ENCODE data around the gene SORCS1. TPM values are rescaled to one million over a fixed set of nuclear protein-coding genes. Genes with fewer than 3 reads are reported as not detected.
A peak's percentile ranks its signal among the peaks of the same experiment; 100 is the strongest.

Gene SORCS1
- total and polyA plus RNA-seq, 2 experiments from 2014 or later, result 1.1 to 4.6 TPM

- Histone ChIP-seq H3K27me3 (no peaks in the 10 kb centered on the region), H2AFZ (peak overlapping the region; percentile 1), H3K9me3 (ENCODE audit: low read depth) (no peaks in the 10 kb centered on the region), H3K4me3 (no peak overlapping the region), H4K20me1 (ENCODE audit: insufficient read depth, poor library complexity, severe bottlenecking) (no peaks in the 10 kb centered on the region), H3K4me1 (ENCODE audit: insufficient read depth) (peaks cover 30% of the 10 kb centered on the region), H3K27ac (peak overlapping the region; percentile 78), H3K36me3 (replicated peaks; ENCODE audit: insufficient read depth, low read depth) (no peaks in the 10 kb centered on the region), H3K79me2 (no peaks in the 10 kb centered on the region), H3K4me2 (peak overlapping the region; percentile 35), H3K9me2 (replicated peaks; ENCODE audit: insufficient read depth) (no peaks in the 10 kb centered on the region)
- DNase-seq (ENCODE audit: low spot score), result peak; percentile 61
- TF ChIP-seq CTCF (IDR thresholded peaks at IDR 0.05; ENCODE audit: poor library complexity), result no peak
- TF ChIP-seq EZH2 (IDR thresholded peaks at IDR 0.05; ENCODE audit: borderline replicate concordance), result no peak
- no peak for TF ChIP-seq EZH2phosphoT487 (IDR thresholded peaks at IDR 0.05; ENCODE audit: low read depth, severe bottlenecking, unreplicated experiment)
- 24% methylated on average over 7 of the region's 7 CpGs for WGBS (ENCODE audit: low lambda C conversion rate, missing lambda C conversion rate)
Observed at GRCh38 chr10:106897719-106898118, 266.8 kb downstream of the SORCS1 start.

- TF ChIP-seq EZH2phosphoT487 (IDR thresholded peaks at IDR 0.05; ENCODE audit: low read depth, severe bottlenecking, unreplicated experiment), result no peak
- no peak for TF ChIP-seq CTCF (IDR thresholded peaks at IDR 0.05; ENCODE audit: poor library complexity)
- no peak for TF ChIP-seq EZH2 (IDR thresholded peaks at IDR 0.05; ENCODE audit: borderline replicate concordance)
- H3K9me3 ChIP-seq (ENCODE audit: low read depth), result no peaks in the 10 kb centered on the region
- DNase-seq (ENCODE audit: low spot score), result no peak
- H3K4me3 ChIP-seq, result no peak overlapping the region
- H3K9me2 ChIP-seq (replicated peaks; ENCODE audit: insufficient read depth), result no peaks in the 10 kb centered on the region
- H3K79me2 ChIP-seq, result no peaks in the 10 kb centered on the region
- peak overlapping the region; percentile 39 for H3K27ac ChIP-seq
- no peaks in the 10 kb centered on the region for H3K27me3 ChIP-seq
- WGBS (ENCODE audit: low lambda C conversion rate, missing lambda C conversion rate), result 25% methylated on average over 1 of the region's 1 CpG
- H3K36me3 ChIP-seq (replicated peaks; ENCODE audit: insufficient read depth, low read depth), result no peaks in the 10 kb centered on the region
- H4K20me1 ChIP-seq (ENCODE audit: insufficient read depth, poor library complexity, severe bottlenecking), result no peaks in the 10 kb centered on the region
- no peak overlapping the region for H3K4me2 ChIP-seq
- H3K4me1 ChIP-seq (ENCODE audit: insufficient read depth), result peaks cover 30% of the 10 kb centered on the region
- no peak overlapping the region for H2AFZ ChIP-seq
Observed at GRCh38 chr10:106894692-106895091, 269.8 kb downstream of the SORCS1 start.

- TF ChIP-seq EZH2 (IDR thresholded peaks at IDR 0.05; ENCODE audit: borderline replicate concordance), result no peak
- TF ChIP-seq CTCF (IDR thresholded peaks at IDR 0.05; ENCODE audit: poor library complexity), result no peak
- no peak for TF ChIP-seq EZH2phosphoT487 (IDR thresholded peaks at IDR 0.05; ENCODE audit: low read depth, severe bottlenecking, unreplicated experiment)
- H3K36me3 ChIP-seq (replicated peaks; ENCODE audit: insufficient read depth, low read depth), result no peaks in the 10 kb centered on the region
- 65% methylated on average over 5 of the region's 5 CpGs for WGBS (ENCODE audit: low lambda C conversion rate, missing lambda C conversion rate)
Observed at GRCh38 chr10:106877574-106877973, 286.9 kb downstream of the SORCS1 start.

GRCh38 chr10:106874604-106874889, 290.0 kb downstream of the SORCS1 start:
- no peak overlapping the region for H3K27ac ChIP-seq
- TF ChIP-seq EZH2 (IDR thresholded peaks at IDR 0.05; ENCODE audit: borderline replicate concordance) (no peak), EZH2phosphoT487 (IDR thresholded peaks at IDR 0.05; ENCODE audit: low read depth, severe bottlenecking, unreplicated experiment) (no peak), CTCF (IDR thresholded peaks at IDR 0.05; ENCODE audit: poor library complexity) (no peak)

More at GRCh38 chr10:106877574-106877973, 286.9 kb downstream of the SORCS1 start:
- Histone ChIP-seq H3K27me3 (no peaks in the 10 kb centered on the region), H3K9me2 (replicated peaks; ENCODE audit: insufficient read depth) (no peaks in the 10 kb centered on the region), H3K27ac (no peak overlapping the region), H2AFZ (no peak overlapping the region), H3K9me3 (ENCODE audit: low read depth) (no peaks in the 10 kb centered on the region), H3K4me3 (no peak overlapping the region), H3K4me2 (no peak overlapping the region), H3K4me1 (ENCODE audit: insufficient read depth) (no peaks in the 10 kb centered on the region), H4K20me1 (ENCODE audit: insufficient read depth, poor library complexity, severe bottlenecking) (no peaks in the 10 kb centered on the region), H3K79me2 (no peaks in the 10 kb centered on the region)
- no peak for DNase-seq (ENCODE audit: low spot score)

More at GRCh38 chr10:106874604-106874889, 290.0 kb downstream of the SORCS1 start:
- Histone ChIP-seq H3K4me1 (ENCODE audit: insufficient read depth) (no peaks in the 10 kb centered on the region), H3K9me3 (ENCODE audit: low read depth) (no peaks in the 10 kb centered on the region), H3K36me3 (replicated peaks; ENCODE audit: insufficient read depth, low read depth) (no peaks in the 10 kb centered on the region), H2AFZ (no peak overlapping the region), H3K79me2 (no peaks in the 10 kb centered on the region), H3K4me2 (no peak overlapping the region), H3K27me3 (no peaks in the 10 kb centered on the region), H4K20me1 (ENCODE audit: insufficient read depth, poor library complexity, severe bottlenecking) (no peaks in the 10 kb centered on the region), H3K4me3 (no peak overlapping the region), H3K9me2 (replicated peaks; ENCODE audit: insufficient read depth) (no peaks in the 10 kb centered on the region)
- WGBS (ENCODE audit: low lambda C conversion rate, missing lambda C conversion rate), result 67% methylated on average over 2 of the region's 2 CpGs
- no peak for DNase-seq (ENCODE audit: low spot score)
